Retinal pigment epithelial cell (primary cell): ENCODE measurements around the gene HIF3A.

Experiments
- DNase-seq: peaks from one replicate; pipeline ENCODE4 v3.0.0-alpha.2; 2010; ENCODE audit warnings: low read depth
- H3K4me3 ChIP-seq: 2 replicates; pipeline ENCODE4 v1.5.1; 2011; ENCODE audit warnings: mild to moderate bottlenecking, low read length, control low read depth, moderate library complexity
- CTCF ChIP-seq: conservative IDR thresholded peaks from 2 replicates; pipeline ENCODE4 v1.5.1; 2011; ENCODE audit warnings: low read depth, low read length, control low read depth, inconsistent platforms

The HIF3A gene

DNA sequence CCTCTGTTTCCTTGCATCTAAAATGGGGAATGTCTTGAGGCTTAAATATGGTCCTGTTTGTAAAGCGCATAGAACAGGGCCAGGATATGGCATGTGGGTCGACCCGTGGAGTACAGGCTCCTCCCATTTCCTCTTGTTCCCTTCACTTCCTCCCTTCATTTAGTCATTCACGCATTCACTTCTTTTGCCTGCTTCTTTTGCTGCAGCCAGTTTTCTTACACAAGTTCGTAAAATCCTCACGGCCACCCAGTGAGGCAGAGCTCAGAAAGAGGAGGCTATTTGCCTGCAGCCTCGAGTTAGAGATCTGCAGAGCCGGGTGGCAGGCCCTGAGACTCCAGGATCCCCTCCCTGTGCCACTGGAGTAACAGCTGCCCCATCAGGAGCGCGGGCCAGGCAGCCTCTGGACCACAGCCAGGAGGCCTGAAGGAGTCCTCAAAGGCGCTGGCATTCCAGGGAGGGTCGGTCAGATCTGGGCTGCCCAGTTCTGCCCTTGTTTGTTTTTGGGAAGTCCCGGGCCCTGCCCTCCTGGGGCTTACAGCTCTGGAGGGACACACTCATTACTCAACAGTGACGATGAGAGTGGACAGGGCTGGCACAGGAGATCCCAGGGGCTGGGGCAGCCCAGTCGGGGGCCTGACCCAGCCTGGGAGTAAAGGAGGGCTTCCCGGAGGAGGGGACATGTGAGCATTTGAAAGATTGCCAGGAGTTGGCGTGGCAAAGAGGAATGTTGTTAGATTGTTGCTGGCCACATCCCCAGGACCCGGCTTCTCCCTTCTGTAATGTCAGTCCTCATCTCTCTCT lies 54.6 kb downstream of the HIF3A start:
- no peak overlapping the region for H3K4me3 ChIP-seq
- DNase-seq, result no peak
- no peak for TF ChIP-seq CTCF

GRCh38 chr19:46353730-46354528 lies 57.1 kb downstream of the HIF3A start:
- TF ChIP-seq CTCF, result no peak
- no peak overlapping the region for H3K4me3 ChIP-seq
- no peak for DNase-seq

- DNase-seq, result no peak
- H3K4me3 ChIP-seq, result no peak overlapping the region
- TF ChIP-seq CTCF, result no peak
Measured at GRCh38 chr19:46355234-46356148, 58.6 kb downstream of the HIF3A start.

- DNase-seq, result no peak
- no peak for TF ChIP-seq CTCF
- H3K4me3 ChIP-seq, result no peak overlapping the region
Measured at GRCh38 chr19:46356149-46357055, 59.6 kb downstream of the HIF3A start.

DNA sequence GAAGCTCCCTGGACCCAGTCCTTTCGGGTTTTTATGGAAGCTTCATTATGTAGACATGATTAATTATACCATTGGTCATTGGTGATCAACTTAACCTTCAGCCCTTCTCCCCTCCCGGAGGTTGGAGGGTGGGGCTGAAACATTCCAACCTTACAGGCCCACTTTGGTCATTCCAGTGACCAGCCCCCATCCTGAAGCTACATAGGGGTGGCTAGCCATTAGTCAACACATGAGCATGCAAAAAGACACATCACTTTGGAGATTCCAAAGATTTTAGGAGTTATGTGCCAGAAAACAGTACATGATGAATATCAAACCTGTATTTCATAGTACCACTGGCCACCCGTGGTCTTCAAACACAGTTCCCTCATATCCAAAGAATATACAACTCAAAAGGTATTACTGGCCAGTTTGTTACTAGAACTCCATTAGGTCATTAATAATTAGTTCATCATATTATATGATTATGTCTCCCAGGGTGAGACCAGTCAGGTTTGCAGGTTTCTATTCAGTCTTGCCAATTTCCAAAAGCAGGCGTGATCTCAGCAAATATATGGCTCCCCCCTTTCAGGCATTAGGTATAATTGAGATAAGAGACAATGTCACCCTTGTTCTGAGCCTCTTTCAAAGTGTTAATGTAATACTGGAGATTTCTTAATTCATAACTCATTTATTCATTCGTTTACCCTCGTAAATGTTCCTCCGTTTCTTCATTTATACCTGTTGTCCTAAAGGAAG lies 61.2 kb downstream of the HIF3A start:
- TF ChIP-seq CTCF, result no peak
- DNase-seq, result no peak
- no peak overlapping the region for H3K4me3 ChIP-seq
